ENCODE data around the gene KIF1A.
"Not testable (repeated sequence)": the region's sequence is repeated elsewhere in the genome, so short reads cannot be mapped to it uniquely, and the experiment has no call there.

- not testable (repeated sequence) for TF ChIP-seq EZH2, CTCF, EZH2phosphoT487 (IDR thresholded peaks at IDR 0.05)
Observed at GRCh38 chr2:240695593-240695992, 124.4 kb downstream of the KIF1A start.
